RPMI7951 (cell line): ENCODE data around the gene CCDC51. TPM values are rescaled to one million over a fixed set of nuclear protein-coding genes. Genes with fewer than 3 reads are reported as not detected.
"Not testable (repeated sequence)": the region's sequence is repeated elsewhere in the genome, so short reads cannot be mapped to it uniquely, and the experiment has no call there.

Experiments
- DNase-seq: peaks from one replicate; pipeline ENCODE4 v3.0.0-alpha.2; 2012; ENCODE audit warnings: low read depth
- total RNA-seq: library from RNA; depleted of rRNA; stranded (reverse); fragments of >200 nt; shearing (Covaris generic); gene quantifications from 2 replicates; pipeline ENCODE4 v1.2.3, GENCODE V29; 2014

CCDC51 gene
- total RNA-seq, 1 experiment from 2014 or later = 21.6 TPM

DNA sequence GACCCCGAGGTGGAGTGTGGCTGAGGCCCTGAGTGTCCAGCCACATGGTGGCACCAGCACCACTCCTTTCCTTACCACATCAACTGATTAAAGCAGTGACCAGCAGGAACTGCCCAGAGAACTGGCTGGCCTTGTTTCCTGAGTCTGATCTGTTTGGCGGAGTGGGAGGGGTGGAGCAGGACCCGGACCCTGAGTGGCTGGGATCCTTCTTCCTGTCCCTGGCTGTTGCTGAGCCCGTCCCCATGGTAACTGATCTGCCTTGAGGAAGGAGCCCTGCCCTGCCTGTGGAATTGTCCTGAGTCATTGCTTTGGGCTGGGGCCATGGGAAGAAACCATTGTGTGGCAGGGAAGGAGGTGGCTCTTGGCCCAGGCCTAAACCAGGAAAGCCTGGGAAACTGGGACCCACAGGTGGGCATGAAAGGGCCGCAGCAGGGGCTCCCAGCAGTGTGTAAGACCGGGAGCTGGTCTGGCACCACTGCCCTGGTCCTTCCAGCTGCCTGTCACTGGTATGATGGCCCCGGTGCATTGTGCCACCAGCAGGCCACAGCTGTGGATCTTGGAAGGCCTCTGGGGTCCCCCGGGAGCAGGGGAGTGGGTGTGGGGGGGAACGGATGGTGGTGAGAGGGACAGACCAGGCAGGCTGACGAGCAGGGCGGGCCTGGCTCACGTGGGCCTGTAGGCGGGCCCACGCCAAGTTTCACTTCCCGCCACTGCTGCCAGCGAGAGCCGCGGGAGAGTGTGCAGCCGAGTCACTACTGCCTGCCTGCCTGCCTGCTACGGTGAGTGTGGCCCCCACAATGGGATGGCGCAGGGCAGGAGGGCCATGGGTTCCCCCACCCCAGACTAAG lies 25.8 kb upstream of the CCDC51 start:
- DNase-seq = peak; percentile 100

DNA sequence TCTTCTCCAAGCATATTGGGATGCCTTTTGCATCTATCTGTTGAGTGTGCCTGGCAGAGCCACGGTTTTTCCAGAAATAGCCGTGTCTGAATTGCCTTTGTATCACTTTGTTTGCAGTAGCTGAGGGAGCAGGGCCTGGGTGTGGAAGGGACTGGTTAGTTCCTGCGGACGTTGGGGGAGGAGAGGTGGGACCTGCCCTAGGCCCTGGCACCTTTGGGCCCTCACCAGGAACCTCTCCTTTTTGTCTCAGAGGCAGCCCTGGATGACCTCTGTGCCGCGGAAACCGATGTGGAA lies 25.3 kb upstream of the CCDC51 start:
- DNase-seq = no peak

DNA sequence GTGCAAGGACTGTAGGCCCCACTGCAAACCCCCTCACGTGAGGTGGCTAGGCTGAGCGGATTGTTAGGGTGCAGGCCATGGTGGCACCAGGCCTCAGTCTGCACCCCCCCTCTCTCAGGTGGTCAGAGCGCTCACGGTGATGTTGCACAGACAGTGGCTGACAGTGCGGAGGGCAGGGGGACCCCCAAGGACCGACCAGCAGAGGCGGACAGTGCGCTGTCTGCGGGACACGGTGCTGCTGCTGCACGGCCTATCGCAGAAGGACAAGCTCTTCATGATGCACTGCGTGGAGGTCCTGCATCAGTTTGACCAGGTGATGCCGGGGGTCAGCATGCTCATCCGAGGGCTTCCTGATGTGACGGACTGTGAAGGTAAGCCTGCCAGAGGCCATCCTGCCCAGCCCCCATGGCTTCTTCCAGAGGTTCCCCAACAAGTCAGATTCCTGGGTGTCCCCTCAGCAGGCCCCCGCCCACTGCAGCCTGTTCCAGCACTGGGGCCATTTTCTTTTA lies 24.8 kb upstream of the CCDC51 start:
- no peak for DNase-seq

DNA sequence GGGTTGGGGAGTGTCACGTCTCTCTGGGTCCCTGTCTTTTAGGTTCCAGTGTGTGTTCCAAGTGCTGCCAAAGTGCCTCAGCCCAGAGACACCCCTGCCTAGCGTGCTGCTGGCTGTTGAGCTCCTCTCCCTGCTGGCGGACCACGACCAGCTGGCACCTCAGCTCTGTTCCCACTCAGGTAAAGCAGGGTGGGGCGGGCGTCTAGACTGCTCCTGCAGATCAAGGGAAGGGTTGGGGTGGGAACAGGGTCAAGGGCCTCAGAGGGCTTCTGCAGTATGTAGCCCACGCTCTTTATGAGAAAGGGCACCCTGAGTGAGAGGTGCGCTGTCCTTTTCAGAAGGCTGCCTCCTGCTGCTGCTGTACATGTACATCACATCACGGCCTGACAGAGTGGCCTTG lies 23.8 kb upstream of the CCDC51 start:
- no peak for DNase-seq

DNA sequence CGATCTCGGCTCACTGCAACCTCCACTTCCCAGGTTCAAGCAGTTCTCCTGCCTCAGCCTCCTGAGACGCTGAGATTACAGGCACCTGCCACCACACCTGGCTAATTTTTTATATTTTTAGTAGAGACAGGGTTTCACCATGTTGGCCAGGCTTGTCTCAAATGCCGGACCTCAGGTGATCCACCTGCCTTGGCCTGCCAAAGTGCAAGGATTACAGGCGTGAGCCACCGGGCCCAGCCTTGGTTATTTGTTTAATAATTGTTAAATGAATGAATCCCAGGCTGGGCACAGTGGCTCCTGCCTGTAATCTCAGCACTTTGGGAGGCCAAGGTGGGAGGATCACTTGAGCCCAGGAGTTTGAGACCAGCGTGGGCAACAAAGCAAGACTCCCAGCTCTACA lies 21.8 kb upstream of the CCDC51 start:
- not testable (repeated sequence) for DNase-seq

DNA sequence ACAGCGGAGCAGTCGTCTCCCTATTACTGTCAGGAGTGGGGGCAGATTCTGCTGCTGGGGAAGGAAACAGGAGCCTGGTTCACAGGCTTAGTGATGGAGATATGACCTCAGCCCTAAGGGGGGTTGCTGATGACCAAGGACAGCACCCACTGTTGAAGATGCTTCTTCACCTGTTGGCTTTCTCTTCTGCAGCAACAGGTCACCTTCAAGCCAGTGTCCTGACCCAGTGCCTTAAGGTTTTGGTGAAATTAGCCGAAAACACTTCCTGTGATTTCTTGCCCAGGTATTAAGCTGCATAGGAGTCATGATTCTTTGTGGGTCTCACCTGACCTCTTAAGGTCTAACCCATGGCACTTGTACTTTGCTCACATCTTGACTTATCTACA lies 20.6 kb upstream of the CCDC51 start:
- DNase-seq = no peak

DNA sequence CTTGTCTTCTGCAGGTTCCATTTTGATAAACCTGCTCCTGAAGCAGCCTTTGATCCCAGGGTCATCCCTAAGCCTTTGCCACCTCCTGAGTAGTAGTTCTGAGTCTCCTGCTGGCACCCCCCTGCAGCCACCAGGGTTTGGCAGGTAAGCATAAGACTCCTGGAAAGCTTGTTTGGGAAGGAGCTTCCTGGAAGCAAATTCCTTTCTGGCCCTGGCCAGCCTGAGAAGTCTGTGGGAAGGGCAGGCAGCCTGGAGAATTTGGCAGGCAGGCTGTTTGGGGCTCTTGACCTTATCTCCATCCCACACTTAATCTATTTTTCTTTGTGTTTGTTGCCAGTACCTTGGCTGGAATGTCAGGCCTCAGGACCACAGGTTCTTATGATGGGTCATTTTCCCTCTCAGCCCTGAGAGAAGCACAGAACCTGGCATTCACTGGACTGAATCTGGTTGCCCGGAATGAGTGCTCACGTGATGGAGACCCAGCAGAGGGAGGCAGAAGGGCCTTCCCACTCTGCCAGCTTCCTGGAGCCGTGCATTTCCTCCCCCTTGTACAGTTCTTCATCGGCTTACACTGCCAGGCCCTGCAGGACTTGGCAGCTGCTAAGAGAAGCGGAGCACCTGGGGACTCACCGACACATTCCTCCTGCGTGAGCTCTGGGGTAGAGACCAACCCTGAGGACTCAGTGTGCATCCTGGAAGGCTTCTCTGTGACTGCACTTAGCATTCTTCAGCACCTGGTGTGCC lies 20.0 kb upstream of the CCDC51 start:
- DNase-seq = no peak

DNA sequence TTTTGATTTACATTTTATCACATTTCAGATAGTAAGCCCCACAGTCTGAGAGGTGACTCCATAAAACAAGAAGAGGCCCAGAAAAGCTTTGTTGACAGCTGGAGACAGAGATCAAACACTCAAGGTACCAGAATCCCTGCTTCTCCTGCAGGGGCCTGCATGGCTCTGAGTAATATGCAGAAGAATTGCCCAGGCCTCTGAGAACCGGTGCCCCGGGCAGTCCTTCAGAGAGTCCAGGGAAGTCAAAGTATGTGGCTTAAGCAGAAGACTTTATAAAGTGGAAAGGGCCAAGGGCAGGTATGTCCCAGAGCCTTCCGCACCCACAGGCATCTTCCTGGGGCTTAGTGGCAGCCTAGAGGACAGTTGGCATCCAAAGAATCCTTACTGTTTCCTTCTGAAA lies 19.4 kb upstream of the CCDC51 start:
- no peak for DNase-seq

DNA sequence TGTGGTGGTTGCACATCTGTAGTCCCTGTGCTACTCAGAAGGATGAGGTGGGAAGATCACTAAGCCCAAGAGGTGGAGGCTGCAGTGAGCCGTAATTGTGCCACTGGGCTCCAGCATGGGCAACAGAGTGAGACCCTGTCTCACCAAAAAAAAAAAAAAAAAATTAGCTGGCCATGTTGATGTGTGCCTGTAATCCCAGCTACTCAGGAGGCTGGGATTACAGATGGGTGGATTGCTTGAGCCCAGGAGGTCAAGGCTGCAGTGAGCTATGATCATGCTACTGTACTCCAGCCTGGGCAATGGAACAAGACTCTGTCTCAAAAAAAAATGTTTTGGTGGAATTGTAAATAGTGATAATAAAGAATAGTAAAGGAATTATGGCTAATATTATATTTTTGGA lies 16.5 kb upstream of the CCDC51 start:
- no peak for DNase-seq

DNA sequence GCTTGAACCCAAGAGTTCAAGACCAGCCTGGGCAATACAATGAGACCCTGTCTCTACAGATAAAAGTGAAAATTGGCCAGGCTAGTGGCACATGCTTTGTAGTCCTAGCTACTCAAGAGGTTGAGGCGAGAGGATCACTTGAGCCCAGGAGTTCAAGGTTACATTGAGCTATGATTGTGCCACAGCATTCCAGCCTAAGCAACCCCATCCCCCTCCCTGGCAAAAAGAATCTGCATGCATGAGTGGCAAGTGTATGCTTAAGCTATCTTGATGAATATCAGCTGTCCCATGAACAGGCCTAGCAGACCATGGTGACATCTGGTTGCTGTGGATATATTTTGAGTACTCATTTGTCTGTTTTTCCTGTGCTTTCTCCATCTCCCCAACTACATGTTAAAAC lies 11.4 kb upstream of the CCDC51 start:
- DNase-seq = no peak

DNA sequence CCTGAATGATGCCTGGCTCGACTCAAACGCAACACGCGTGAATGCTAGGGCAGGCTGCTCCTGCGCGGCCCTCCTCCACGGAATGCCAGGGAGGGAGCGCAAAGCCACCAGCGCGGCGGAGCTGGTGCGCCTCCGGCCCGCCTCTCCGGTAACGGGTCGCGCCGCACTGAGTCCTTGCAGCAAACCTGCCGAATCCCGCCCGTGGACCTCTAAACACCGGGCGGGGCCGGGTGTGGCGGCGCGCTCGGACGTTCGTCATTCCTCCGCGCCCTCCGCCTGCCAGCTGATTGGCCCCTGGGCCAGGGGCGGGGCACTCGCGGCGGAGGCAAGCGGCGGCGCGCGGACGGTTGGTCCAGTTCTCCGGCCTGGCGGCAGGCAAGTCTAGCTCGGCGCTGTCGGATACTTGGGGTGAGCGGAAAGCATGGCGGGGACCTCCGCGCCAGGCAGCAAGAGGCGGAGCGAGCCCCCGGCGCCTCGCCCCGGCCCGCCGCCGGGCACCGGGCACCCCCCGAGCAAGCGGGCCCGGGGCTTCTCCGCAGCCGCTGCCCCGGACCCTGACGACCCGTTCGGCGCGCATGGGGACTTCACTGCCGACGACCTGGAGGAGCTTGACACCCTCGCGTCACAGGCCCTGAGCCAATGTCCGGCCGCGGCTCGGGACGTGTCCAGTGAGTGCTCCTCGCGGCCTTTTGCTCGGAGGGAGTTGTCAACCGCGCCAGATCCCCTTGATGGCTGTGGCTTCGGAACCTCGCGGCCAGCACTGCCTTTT lies 6.7 kb upstream of the CCDC51 start, which contains the start of gene ATRIP:
Gene ATRIP (plus strand): TSS at position 313 of the 769 bp plus-strand sequence. CDS start 109 bp downstream, at position 422.
- peak; percentile 90 for DNase-seq

DNA sequence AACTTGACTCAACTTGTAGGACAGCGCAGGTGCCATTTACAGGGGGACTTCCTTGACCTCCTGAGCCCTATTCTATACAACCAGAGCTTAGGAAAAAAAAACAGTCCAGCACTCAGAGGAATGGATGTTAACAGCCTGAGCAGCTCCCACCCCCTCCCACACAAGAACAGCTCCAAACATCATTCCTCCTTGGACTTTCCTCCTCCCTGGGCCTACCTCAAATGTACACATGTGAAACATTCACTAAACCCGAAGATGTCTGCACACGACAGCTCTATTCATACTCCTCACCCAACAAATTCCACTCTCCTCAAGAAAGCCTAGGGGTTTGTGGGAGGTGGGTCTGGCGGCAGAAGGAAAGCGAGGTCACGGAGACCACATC lies 6.1 kb upstream of the CCDC51 start:
- DNase-seq = no peak

DNA sequence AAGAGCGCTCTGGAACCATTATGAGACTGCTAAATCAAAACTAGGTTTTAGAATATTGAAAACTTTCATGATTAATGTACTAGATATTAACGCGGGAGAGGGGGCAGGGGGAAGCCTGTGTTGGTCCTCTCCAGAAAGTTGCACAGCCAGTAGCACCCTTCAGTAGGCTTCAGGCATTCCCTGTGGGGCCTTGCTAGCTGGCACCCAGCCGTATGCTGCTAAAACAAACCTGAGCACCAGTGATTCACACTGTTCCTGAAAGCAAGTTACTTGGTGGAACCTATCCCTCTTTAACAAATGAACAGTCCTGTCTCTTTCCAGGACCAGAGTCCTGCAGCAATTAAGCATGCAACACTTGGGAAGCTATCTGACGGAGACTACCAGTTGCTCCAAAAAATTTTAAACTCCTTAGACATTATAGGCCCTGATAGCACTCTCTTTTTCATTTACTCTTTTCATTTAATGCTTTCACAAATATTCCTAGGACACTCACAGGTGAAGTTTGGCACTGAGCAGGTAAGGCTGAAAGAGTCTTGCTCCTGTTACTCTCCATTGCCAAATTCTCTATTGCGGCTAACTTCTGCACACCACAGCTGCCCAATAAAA lies 5.5 kb upstream of the CCDC51 start:
- DNase-seq = no peak

DNA sequence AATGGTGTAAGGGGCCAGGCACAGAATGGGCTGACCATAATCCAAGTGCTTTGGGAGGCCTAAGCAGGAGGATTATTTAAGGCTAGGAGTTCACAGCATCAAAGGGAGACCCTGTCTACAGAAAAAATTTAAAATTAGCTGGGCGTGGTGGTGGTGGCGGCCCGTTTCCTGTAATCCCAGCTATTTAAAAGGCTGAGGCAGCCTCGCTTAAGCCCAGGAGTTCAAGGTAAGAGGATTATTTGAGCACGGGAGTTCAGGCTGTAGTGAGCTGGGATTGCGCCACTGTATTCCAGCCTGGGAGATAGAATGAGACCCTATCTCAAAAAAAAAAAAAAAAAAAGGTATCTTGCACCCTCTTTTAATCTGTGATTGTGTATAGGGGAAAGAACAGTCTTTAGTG lies 2.0 kb upstream of the CCDC51 start:
- no peak for DNase-seq

DNA sequence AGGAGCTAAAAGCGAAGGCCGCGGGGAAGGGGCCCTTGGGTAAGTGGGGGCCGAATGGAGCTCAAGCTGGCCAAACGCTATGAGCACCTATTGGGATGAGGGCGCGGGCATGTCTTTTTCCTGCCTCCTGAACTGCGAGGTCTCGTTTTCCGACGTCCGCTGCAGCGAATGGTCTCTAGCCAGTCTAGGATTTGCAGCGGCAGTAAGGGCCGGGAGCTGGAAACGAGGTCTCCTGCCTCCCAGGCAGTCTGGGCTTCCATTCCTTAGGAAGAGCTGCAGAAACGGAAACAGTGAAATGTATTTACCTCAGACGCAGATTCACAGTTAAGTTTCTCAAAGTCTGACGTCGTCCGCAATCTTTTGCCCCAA lies 655 bp upstream of the CCDC51 start:
- peak; percentile 19 for DNase-seq

DNA sequence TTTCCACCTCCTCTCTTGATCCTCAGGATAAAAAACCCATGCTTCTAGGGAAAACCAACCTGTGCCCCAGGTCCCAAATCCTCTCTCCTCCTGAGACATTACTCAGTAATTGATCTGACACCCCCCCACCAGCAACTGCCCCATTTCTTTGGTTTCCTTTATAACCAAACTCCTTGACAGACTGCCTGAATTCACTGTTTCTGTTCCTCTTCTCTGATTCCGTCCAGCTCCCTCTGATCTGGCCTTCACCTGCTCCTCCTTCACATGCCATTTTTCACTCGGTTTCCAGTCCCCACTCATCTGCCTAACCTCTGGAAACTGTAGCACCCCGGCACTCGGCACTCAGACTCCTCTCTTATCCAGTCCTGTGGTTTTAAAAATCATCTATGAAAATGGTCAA lies 2.1 kb downstream of the CCDC51 start:
- DNase-seq = no peak

DNA sequence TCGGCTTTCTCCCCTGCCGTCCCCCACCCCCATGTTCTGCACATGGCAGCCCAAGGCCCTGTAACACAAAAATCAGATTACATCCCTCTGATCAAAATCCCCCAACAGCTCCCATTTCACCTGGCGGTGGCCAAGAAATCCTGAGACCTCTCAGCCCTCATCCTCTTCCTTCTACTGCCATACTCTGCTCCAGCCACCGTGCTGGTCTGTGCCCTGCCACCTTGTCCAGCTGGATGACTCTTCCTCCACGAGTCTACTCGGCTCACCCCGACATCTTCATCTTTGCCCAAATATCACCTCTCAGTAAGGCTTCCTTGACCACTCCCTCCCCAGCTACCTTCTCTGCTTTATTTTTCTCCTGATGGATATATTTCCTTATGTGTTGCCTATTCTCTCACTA lies 3.1 kb downstream of the CCDC51 start:
- DNase-seq = no peak

DNA sequence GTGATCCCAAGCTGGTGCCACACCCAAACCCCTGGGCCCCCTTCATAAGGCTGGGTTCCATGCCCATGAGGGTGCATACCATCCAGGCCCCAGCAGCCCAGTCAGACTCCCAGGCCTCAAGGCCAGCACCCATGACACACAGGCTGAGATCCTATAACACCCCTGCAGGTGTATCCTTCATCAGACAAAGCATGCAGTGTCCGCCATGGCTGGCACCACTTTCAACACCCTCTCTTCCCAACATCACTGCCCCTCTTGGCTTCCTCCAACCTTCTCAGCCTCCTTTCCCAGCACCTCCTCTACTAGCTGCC lies 3.5 kb downstream of the CCDC51 start:
- no peak for DNase-seq

DNA sequence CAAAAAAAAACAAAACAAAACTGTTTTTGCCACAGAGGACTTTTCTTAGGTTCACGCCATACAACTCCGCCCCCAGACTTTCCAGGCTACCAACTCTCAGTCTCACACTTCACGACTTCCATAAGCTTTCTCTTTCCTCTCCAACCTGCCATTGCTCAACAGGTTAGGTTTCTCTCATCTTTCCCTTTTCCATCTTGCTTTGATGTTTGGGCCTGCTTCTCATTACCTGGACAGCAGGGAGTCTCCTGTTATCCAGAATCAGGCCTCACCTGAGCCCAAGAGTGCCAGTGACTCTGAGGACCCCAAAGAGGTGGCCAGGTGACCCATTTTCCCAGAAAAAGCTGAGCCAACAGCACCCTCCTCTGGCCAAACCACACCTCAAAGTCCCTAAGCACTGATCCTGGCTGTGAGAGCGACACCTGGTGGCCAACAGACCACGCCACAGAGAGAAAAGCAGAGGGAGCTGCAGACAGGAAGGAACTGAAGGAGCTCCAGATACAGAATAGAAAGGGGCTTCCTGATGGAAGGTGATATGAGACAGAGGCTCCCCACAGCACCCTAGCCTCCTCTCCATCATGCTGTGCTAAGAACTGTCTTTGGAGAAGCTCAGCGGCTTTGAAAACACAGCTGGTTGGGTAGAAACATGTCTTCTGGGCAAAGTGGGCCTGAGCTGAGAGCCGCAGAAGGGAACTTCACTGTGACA lies 4.0 kb downstream of the CCDC51 start:
- DNase-seq = peak; percentile 76

DNA sequence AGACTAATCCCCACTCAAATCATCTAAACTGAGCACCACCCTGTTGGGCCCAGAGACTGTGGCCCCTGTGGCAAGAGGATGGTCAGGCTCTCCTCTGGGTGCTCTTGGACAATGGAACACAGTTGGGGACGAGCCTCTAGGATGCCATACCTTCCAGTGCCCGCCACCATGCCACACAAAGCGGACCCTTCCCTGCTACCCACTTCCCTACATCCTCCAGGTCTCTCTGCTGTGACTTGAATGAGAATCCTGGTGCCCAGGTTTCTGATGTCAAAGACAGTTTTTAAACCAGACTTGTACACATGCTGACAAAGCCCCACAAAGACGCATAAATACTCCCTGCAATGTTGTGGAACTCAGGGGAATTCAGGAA lies 4.7 kb downstream of the CCDC51 start:
- DNase-seq = no peak

DNA sequence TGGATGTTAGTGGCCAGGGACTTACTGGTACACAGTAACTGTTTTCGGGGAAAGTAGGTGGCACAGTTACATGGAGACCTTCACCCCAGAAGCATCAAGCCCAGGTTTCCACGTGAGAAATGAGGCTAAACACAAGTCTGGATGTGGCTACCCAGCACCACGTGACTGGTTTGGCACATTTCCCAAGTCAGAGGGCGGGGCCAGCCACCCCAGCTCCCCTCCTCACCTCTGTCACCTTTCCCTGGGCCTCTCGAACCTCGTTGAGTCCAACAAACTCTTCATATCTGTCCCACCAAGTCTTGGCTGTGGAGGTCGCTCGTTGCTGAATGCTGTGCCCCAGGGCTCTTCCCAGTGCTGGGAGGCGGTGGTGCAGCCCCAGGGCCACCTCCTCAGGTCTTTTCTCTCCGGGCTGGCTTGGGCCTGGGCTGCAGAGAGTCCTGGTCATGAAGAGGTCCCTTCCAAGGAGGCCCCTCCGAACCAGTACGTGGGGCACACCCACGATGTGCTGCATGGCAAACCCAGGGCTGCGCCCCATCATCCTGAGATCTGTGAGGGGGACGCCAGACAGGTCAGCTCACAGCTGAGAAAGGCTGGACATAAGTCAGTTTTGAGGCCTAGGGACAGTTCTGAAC lies 5.2 kb downstream of the CCDC51 start:
- no peak for DNase-seq
